HG02610 (cell line): Measurements from ENCODE around the gene ABAT.

Experiments used
- ATAC-seq: cut with Tn5 transposase; IDR thresholded peaks from one replicate; pipeline ENCODE4 v1.9.1; 2021; ENCODE audit warnings: mild to moderate bottlenecking, moderate library complexity; ENCODE audit not compliant: unreplicated experiment

Gene ABAT

DNA sequence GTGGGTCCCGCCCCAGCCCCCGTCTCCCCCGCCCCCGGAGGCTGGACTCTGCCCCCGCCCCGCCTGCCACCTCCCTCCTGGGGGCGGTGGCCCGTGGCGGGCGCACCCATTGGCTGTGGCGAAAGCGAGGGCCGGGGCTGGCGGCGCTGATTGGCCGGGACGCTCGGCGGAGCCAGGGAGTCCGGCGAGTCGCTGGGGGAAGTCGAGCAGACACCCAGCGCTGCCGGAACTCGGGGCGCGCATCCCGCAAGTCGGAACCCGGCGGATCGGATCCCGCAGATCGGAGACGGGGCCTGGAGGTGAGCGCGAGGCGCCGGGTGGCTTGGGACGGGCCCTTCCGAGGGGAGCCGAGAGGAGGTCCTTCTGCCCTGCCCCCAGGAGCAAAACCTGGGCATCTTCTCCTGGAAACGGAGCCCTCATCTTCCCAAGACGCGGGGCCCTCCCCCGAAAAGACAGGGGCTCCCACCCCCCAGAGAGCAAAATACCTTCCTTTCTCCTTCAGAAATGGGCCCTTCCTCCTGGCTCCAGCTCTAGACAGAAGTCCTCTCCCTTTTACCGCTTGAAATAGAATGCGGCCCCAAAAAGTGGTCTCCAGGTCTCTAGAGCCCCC is at the start of gene ABAT:
TSS of gene ABAT (plus strand) at position 205 of the 610 bp plus-strand sequence. CDS start 61,123 bp downstream, outside the sequence.
- ATAC-seq, result peak; percentile 99

DNA sequence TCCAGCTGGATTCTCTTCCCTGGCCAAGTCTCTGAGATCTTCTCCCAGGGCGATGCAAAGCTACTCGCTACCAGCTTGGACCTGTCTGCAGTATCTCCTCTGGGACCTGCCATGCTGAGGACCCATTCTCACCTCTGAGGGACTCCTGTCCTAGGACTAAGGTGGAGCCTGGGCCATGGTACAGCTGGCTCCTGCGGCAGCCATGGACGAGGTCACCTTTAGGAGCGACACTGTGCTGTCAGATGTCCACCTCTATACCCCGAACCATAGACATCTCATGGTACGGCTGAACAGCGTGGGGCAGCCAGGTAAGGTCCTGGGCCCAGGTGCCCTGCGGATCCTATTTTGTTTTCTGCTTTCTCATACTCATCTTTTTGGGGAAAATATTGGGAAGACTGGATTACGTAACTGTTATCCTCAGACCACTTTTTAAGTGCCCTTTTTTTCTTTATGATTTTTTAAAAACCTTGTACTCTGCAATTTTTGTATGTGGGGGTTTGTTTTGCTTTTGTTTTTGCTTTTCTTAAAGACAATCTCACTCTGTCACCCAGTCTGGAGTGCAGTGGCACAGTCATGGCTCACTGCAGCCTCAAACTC is 48.8 kb upstream of the ABAT start:
- ATAC-seq, result no peak

DNA sequence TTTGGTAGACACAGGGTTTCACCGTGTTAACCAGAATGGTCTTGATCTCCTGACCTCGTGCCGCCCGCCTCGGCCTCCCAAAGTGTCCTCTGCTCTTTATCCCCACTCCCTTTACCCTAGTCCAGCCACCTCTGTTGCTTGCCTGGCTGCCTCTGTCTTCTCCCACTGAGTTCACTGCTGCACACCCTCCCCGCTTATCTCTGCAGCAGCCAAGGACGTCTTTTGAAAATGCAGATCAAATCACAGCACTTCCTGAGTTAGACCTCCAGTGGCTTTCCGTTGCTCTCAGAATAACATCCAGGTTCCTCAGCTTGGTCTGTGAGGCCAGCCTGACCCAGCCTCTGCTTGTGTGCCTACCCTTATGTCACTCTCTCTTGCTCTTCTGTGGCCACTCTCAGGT is 47.5 kb upstream of the ABAT start:
- no peak for ATAC-seq

DNA sequence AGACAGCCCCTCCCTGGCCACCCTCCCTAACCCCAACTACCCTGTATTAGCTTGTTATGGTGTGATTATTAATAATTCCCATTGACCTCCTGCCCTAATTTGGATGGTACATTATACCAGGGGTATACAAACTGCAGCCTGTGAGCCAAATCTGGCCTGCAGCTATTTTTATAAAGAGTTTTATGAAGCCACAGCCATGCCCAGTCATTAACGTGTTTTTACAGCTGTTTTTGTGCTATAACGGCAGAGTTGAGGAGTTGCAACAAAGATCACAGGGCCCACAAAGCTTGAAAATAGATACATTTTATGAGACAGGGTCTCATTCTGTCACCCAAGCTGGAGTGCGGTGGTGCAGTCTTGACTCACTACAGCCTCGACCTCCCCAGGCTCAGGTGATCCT is 47.0 kb upstream of the ABAT start:
- no peak for ATAC-seq

DNA sequence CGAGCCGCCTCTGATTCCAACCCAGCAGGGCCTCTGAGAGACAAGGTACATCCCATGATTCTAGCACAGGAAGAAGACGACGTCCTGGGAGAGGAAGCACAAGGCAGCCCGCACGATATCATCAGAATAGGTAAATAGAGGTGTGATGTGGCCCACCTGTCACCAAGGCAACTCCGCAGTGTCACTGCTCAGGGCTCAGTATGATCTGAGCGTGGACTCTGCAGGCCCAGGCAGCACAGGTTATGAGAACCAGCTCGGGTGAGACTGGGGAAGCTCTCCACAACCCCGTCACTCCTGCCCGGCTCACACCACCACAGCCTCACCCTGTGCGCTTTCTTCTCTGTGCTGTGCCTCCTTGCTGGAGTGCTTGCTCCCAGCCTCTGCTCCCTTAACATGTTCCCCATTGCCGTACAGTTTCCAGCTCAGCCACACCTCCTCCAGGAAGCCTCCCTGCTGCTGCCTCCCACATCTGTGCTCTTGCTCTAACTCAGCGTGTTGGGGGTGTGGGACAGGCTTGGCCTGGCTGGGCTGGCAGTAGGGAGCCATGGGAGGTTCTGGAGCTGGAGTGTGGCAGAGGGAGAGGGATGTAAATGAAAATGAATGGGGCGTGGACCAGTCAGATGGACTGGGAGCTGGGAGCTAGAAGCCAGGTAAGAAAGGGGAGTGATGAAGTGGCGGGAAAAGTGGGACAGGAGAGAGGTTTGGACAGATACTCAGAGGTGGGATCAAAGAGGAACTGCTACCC is 45.3 kb upstream of the ABAT start:
- no peak for ATAC-seq

DNA sequence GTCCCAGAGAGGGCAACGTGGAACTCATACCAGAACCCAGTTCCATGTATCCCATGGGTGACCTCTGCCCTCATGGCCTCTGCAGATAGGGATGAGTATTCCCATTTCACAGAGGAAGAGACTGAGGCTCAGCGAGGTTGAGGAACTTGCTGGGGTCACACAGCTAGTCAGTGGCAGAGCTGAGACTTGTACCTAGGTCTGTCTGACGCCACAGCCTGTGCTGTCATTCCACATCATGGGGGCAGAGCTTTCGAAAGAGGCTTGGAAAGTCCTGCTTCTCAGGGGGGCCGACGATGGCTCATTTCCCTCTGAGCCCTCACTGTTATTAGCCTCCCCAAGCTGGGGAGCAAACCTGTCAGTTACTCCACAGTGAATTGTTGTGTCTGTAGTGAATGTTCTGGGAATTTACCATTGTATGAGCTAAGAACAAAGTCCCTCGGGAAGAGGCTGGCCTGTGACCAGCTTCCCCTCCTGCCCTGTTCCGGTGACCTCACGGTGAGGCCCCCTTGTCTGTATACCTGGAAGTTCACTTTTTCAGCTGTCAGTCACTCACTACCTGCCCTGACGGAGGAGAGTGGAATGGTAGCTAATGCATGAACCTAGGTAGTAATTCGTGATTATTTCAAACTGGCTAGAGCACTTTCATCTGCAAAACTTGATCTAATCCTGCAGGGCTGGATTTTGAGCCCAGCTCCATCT is 44.0 kb upstream of the ABAT start:
- no peak for ATAC-seq

DNA sequence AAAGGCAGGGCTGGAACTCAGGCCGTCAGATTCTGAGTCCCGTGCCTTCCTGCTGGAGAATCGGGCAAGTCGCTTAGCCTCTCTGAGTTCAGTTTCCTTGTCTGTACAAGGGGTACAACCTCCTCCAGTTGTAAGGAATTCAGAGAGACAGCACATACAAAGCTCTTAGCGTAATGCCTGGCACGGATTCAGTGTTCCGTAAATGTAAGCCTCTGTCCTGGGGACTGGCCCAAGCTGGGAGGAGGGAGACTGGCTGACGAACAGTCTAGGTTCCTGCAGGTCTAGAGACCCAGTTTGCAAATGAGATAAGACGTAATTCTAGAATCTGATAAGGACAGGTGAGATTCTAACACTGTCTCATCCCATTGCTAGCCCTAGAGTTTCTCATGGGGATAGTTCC is 43.0 kb upstream of the ABAT start:
- ATAC-seq, result no peak

DNA sequence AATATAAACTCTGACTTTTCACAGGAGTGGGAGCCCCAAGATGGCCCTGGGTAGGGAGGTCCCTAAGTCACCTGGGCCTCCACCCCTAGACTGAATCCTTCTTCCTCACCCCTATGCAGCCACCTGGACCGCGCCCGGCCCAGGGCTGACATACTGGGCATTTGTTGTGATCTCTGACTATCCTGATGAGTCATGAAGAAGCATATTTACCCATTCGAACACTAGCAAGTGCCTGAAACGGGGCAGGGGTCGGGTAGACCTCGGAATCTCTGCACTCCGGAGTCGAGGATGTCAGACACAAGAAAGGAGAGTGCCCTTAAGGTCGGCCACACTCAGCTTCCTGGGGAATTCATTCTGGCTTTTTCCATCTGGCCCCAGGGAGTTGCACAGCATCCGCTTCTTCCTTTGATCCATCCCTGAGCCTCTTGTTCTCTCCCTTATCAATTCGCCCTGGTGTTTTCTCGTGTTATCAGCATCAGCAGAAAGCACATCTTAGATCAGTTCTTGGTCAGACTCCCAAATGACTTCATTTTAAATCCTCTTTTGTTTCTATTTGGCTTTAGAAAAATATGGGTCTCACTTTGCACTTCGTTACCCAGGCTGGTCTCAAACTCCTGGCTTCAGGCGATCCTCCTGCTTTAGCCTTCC is 42.5 kb upstream of the ABAT start:
- ATAC-seq, result no peak

DNA sequence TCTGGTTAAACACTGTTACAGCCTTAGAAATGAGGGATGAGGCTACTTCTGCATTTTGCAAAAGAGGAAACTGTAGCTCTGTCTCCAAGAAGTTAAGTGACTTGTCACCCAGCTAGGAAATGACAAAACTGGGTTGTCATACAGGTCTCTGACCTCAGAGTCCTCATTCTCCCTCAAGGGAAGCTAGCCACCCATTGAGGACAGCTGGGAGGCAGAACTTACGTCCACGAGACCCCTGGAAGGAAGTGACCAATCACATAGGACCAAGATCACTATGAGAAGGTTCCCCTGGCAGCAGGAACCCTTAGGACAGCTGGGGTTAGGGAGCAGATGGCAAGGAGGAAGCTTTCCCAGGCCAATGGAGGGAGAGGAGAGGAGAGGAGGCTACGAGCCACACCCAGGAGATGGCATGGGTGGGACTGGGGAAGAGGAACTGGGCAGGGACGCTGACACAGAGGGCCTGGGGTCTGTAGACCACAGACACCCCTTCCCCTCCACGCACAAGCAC is 41.7 kb upstream of the ABAT start:
- no peak for ATAC-seq

DNA sequence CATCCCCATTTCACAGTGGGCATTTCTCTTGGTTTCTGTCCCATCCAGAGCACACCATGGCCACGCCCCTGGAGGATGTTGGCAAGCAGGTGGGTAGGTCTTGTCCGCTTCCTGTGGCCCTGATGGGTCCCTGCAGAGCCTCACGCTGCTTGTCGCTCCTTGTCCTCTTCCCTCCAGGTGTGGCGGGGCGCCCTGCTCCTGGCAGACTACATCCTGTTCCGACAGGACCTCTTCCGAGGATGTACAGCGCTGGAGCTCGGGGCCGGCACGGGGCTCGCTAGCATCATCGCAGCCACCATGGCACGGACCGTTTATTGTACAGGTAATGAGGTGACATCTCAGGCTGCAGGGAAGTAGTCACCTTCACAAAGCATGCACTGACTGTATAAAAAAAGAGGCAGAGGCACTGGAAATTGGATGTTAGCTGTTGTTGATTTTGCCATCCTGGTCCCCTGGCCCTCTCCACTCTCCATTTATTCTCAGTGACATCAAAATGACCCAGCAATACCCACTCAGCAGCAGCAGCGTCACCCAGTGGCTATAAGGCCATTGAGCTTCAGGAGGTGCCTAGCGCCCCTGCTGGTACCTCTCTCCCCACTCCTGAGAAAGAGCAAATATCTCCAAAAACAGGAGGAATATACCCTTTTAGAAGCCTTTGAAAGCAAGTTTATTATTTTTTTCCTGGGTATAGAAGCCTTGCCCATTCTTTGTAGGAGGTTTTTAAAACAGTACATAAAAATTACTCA is 39.3 kb upstream of the ABAT start:
- no peak for ATAC-seq

DNA sequence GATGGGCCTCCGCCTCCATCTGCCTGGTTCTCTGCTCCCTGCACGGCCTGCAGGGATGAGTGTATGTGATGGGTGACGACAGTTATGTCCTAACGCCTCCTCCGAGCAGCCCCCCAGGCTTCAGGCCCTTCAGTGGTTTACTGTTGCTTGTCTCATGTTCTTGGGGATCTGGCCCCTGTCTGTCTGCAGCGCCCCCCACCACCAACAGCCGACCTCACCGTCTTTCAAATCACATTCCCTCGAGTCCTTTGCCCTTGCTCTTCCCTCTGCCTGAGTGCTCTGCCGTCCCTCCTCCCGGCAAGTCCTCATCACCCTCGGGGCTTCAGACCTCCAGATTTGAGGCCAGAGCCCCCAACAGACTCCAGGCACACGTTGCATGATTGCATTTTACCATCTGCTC is 34.7 kb upstream of the ABAT start:
- ATAC-seq, result no peak

DNA sequence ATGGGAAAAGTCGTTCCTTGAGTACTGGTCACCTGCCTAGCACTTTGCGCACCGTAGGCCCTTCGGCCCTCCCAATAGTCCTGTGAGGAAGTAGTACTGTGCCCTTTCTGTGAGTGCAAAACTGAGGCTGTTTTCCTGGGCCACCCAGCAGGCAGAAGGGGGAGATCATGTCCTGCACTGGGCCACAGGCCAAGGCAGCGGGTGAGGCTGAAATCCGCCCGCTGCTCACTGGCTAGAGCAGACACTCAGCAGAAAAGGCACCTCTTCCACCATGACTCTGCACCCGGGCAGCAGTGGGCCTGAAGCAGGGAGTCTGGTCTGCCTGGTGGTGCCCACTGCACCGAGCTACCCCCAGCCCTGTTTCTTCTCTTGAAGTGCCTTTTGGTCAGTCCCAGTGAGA is 32.7 kb upstream of the ABAT start:
- ATAC-seq, result no peak

DNA sequence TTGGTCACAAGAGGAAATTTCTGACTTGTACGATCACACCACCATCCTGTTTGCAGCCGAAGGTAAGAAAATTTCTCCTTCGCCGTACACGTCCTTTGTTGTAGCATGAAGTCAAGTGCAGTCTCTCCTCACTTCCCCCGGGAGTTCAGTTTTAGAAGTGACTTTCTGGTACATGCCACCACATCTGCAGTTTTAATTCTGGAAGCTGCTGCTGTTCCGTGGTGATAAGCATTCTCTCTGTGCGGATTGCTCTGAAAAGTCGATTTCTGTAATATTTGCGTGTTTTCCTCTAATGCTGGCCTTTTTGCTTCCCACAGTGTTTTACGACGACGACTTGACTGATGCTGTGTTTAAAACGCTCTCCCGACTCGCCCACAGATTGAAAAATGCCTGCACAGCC is 32.3 kb upstream of the ABAT start:
- no peak for ATAC-seq

DNA sequence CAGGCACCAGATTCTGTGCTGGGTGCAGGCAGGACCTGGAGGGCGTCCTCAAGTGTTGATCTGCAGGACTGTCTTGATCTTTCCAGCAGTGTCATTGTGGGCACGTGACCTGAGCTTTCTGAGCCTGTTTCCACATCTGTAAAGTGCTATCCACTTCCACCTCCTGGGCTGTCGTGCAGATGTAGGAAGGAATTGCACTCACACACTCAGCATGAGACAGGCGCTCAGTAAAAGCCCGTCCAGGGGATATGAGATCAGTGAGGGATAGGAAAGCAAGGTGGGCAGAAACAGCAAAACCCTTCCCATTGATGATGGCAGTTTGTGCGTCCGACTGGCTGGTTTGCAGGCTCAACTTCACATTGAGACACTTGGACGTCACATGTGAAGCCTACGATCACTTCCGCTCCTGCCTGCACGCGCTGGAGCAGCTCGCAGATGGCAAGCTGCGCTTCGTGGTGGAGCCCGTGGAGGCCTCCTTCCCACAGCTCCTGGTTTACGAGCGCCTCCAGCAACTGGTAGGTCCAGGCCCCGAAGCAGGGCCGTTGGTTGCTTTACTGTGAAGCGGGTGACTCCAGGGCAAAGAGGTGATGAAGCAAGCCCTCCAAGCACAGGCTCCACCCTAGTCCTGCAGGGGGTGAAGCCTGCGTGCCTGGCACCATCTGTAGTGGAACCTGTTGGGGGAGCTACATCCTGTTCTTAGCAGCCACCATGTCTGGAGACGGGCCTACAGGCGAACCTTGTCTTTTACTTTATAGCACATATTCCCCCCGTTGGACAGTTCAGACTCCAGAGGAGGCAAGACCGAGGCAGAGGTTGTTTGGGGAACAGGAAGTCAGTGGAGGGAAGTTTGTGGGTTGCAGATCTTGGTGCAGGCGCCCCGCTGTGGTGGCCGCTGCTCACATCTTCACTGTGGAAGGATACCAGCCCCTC is 29.9 kb upstream of the ABAT start:
- no peak for ATAC-seq

DNA sequence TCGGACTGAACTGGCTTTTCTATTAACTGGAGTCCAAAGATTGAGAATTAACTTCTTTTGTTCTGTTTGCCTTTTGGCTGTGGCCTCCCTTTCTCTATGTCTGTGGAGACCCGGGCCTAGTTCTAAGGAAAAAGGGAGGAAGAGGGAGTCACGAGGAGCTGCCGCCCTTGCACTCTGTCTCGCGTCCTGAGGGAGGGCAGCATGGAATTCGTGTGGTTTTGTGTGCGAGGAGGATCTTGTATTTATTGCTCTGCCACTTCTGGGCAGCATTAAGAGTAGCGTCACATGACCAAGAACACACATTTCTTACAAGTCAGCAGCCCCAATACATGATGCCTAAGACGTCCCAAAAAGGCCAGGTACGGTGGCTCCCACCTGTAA is 29.3 kb upstream of the ABAT start:
- ATAC-seq, result no peak

DNA sequence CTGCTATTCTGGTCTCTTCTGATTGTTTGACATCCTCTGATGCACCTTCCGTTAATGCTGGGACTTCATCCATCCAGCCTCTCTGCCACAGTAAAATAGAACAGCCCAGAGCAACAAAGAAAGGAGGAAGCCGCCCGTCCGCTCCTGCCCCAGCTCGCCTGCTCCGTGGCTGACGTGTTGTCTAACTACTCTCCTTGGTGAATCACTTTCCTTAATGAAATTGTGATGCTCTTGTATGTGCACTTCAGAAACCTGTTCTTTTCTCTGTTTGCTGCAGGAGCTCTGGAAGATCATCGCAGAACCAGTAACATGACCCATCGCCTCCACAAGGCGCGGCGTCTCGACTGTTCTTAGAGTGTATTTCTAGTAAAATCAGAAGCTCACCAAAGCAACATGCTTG is 28.6 kb upstream of the ABAT start:
- no peak for ATAC-seq

DNA sequence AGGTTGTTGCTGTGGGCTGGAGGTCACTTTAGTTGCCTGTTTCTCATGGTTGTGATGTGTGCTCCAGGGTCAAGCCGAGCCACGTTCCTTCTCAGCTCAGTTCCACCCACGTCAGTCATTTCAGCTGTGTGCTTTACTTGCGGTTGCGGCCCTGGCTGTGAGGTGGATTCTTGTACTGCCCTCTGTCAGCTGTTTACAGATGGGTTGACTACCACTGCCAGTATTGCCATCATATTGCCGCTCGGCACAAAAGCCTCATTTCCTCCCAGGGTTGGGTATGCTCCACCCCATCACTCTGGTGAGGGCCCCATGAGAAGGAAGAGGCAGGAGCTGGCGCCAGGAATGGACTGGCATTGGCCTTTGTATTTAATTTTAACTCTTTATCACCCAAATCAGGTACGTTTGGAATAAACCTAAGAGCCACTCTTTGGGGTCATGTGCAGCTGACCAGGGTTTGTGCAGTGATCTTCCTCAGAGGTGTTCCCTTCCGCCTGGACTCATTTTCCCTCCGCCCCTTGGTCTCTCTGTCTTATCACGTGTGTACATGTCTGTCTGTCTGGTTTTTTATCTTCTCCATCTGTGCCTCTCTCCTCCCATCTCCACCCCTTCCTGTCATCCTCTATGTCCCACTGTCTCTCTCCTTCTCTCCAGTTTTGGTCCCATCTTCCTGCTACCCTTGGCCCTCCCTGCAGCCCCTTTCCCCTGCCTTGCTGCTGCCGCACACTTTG is 27.9 kb upstream of the ABAT start:
- ATAC-seq, result no peak

DNA sequence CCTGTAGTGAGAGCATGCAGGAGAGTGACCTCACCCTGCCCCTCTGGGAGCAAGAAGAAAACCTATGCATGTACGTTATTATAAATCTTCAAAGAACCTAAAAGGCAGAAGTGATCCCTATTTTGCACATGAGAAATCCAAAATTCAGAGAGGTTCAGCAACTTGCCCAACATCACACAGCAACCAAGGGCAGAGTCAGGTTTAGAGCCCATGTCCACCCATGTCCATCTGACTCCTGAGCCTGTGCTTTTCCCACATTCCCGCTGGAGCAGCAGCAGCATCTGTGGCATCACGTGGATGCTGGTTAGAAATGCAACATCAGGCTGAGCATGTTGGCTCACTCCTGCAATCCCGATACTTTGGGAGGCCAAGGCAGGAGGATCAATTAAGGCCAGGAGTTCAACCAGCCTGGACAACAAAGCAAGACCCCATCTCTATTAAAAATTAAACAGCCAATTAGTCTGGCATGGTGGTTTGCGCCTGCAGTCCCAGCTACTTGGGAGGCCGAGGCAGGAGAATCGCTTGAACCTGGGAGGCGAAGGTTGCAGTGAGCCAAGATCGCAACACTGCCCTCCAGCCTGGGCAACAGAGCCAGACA is 26.6 kb upstream of the ABAT start:
- ATAC-seq, result no peak
